Epithelial cell of esophagus (primary cell): ENCODE data around the gene SPTLC2.
A peak's percentile ranks its signal among the peaks of the same experiment; 100 is the strongest.

ENCODE experiments used
- DNase-seq: peaks from one replicate; pipeline ENCODE4 v3.0.0; 2010; ENCODE audit warnings: low read depth
- H3K4me3 ChIP-seq: 2 replicates; pipeline ENCODE4 v1.5.1; 2011; ENCODE audit warnings: mild to moderate bottlenecking, low read length, control low read depth
- TF ChIP-seq, protein P1 (sequence below): IDR thresholded peaks from 2 replicates; pipeline ENCODE4 v1.5.1; 2011; ENCODE audit warnings: low read depth, mild to moderate bottlenecking, low read length, control low read depth, inconsistent platforms; ENCODE audit not compliant: insufficient read depth; ENCODE audit errors: missing control alignments

The SPTLC2 gene

GRCh38 chr14:77649326-77649725 lies 32.9 kb upstream of the SPTLC2 start:
- no peak for DNase-seq
- no peak overlapping the region for H3K4me3 ChIP-seq
- TF ChIP-seq, protein P1, sequence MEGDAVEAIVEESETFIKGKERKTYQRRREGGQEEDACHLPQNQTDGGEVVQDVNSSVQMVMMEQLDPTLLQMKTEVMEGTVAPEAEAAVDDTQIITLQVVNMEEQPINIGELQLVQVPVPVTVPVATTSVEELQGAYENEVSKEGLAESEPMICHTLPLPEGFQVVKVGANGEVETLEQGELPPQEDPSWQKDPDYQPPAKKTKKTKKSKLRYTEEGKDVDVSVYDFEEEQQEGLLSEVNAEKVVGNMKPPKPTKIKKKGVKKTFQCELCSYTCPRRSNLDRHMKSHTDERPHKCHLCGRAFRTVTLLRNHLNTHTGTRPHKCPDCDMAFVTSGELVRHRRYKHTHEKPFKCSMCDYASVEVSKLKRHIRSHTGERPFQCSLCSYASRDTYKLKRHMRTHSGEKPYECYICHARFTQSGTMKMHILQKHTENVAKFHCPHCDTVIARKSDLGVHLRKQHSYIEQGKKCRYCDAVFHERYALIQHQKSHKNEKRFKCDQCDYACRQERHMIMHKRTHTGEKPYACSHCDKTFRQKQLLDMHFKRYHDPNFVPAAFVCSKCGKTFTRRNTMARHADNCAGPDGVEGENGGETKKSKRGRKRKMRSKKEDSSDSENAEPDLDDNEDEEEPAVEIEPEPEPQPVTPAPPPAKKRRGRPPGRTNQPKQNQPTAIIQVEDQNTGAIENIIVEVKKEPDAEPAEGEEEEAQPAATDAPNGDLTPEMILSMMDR = no peak

DNA sequence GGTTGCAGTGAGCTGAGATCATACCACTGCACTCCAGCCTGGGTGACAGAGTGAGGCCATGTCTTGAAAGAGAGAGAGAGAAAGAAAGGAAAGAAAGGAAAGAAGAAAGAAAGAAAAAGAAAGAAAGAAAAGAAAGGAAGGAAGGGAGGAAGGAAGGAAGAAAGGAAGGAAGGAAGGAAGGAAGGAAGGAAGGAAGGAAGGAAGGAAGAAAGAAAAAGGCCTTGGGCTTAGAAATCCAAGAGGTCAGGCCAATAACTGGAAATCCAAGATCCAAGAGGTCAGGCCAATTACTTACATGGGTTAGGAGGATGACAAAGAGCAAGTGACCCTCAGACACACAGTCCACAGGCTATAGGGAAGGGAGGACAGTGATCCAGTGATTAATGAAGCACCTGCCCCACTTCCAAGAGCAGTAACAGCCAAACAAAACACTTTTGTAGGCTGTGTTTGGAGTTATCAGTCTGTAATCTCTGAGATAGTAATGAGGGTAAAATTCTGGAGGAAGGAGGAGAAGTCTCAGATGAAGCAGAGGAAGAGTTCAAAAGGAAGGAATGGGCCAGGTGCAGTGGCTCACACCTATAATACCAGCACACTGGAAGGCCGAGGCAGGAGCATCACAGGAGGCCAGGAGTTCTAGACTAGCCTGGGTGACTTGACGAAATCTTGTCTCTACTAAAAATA lies 32.2 kb upstream of the SPTLC2 start:
- TF ChIP-seq, protein P1 = no peak
- no peak overlapping the region for H3K4me3 ChIP-seq
- no peak for DNase-seq

- no peak for DNase-seq
- no peak overlapping the region for H3K4me3 ChIP-seq
- TF ChIP-seq, protein P1 = no peak
Measured at GRCh38 chr14:77647853-77648252, 31.4 kb upstream of the SPTLC2 start.

DNA sequence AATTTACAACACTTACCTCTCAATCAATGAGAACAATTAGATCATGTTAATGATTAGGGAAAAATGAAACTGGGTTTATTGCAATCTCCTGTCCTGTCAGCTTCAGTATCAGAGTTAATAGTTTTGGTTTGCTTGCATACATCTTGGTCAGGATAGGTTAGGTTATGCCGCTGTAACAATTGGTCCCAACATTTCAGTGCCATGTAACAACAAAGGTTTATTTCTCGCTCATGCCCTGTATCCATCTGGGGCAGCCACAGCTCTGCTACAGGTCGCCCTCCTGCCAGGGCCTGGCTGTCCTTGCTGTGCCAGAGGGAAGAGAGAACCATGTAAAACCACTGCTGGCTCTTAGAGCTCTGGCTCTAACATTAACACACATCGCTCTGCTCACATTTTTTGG lies 30.5 kb upstream of the SPTLC2 start:
- H3K4me3 ChIP-seq = no peak overlapping the region
- DNase-seq = no peak
- TF ChIP-seq, protein P1 = no peak

DNA sequence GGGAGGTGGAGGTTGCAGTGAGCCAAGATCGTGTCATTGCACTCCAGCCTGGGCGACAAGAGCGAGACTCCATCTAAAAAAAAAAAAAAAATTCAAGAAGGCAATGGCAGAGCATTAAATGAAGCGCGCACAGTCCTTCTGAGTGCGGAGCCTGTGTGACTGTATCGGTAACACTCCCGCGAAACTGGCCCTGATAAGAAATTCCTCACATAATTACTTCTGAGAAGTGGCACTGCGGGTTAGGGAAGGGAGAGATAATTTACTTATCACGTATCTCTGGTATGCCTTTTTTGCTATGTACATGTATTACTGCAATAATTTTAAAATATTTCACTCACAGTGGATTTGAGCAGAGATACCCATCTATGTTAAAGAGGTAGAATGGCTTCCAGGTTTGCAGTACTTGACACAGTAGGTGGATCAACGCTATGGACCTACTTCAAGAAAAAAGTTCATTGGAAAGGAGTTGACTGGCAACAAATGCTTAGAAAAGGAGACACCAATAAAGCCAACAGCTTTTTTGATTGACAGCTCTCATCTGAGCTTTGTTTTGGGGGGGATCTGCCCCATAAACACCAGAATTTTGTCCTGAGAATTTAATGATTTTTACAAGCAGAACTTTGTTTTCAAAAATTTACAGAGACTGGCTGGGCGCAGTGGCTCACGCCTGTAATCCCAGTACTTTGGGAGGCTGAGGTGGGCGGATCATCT lies 29.2 kb upstream of the SPTLC2 start:
- H3K4me3 ChIP-seq = no peak overlapping the region
- DNase-seq = no peak
- TF ChIP-seq, protein P1 = no peak

- H3K4me3 ChIP-seq = peak overlapping the region; percentile 47
- DNase-seq = no peak
- TF ChIP-seq, protein P1 = no peak
Measured at GRCh38 chr14:77642407-77642806, 26.0 kb upstream of the SPTLC2 start.
